Testis (tissue), 2 donors: ENCODE results near the gene TRPM3.

ENCODE experiments used
- POLR2A ChIP-seq: fragments of 450-650 bp; IDR thresholded peaks from one replicate; pipeline ENCODE4 v1.6.1; 2017; ENCODE audit warnings: antibody characterized with exemption, mild to moderate bottlenecking, moderate library complexity
- TF ChIP-seq, protein P1 (sequence below), 3 experiments: fragments of 450-650 bp in 2 of 3; fragments of 200-600 bp in 1 of 3; sonication (generic) in 1 of 3; IDR thresholded peaks; one replicate each; pipeline ENCODE4 v1.5.1; 2016 to 2019; ENCODE audit warnings: antibody characterized with exemption in 3 of 3, mild to moderate bottlenecking in 2 of 3, moderate library complexity in 1 of 3

GRCh38 chr9:70493029-70493428, 628.4 kb downstream of the TRPM3 start:
- TF ChIP-seq, protein P1, sequence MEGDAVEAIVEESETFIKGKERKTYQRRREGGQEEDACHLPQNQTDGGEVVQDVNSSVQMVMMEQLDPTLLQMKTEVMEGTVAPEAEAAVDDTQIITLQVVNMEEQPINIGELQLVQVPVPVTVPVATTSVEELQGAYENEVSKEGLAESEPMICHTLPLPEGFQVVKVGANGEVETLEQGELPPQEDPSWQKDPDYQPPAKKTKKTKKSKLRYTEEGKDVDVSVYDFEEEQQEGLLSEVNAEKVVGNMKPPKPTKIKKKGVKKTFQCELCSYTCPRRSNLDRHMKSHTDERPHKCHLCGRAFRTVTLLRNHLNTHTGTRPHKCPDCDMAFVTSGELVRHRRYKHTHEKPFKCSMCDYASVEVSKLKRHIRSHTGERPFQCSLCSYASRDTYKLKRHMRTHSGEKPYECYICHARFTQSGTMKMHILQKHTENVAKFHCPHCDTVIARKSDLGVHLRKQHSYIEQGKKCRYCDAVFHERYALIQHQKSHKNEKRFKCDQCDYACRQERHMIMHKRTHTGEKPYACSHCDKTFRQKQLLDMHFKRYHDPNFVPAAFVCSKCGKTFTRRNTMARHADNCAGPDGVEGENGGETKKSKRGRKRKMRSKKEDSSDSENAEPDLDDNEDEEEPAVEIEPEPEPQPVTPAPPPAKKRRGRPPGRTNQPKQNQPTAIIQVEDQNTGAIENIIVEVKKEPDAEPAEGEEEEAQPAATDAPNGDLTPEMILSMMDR (IDR thresholded peaks at IDR 0.05), result no peak
- no peak for TF ChIP-seq POLR2A
